Activated T-cell treated with anti-CD3 and anti-CD28 coated beads for 24 hours (primary cell): ENCODE data around the gene ANKRD34C.
"Not testable (repeated sequence)": the region's sequence is repeated elsewhere in the genome, so short reads cannot be mapped to it uniquely, and the experiment has no call there.

Experiments used
- DNase-seq: peaks from one replicate; pipeline ENCODE4 v3.0.0-alpha.2; 2020; ENCODE audit warnings: low read depth

ANKRD34C gene

GRCh38 chr15:79311901-79312553, 29.5 kb downstream of the ANKRD34C start:
- DNase-seq: no peak

GRCh38 chr15:79314186-79314585, 31.7 kb downstream of the ANKRD34C start:
- no peak for DNase-seq

GRCh38 chr15:79314811-79315210, 32.3 kb downstream of the ANKRD34C start:
- DNase-seq: no peak

GRCh38 chr15:79315623-79316328, 33.3 kb downstream of the ANKRD34C start:
- DNase-seq: no peak

GRCh38 chr15:79316864-79317263, 34.3 kb downstream of the ANKRD34C start:
- DNase-seq: no peak

GRCh38 chr15:79319973-79320372, 37.5 kb downstream of the ANKRD34C start:
- not testable (repeated sequence) for DNase-seq

GRCh38 chr15:79321876-79322275, 39.4 kb downstream of the ANKRD34C start:
- DNase-seq: no peak

GRCh38 chr15:79322306-79322705, 39.8 kb downstream of the ANKRD34C start:
- DNase-seq: no peak

- DNase-seq: no peak
Measured at GRCh38 chr15:79322945-79323344, 40.4 kb downstream of the ANKRD34C start.

- DNase-seq: no peak
Measured at GRCh38 chr15:79329171-79329611, 46.7 kb downstream of the ANKRD34C start.
